ENCODE data around the gene C22orf39.

C22orf39 gene

DNA sequence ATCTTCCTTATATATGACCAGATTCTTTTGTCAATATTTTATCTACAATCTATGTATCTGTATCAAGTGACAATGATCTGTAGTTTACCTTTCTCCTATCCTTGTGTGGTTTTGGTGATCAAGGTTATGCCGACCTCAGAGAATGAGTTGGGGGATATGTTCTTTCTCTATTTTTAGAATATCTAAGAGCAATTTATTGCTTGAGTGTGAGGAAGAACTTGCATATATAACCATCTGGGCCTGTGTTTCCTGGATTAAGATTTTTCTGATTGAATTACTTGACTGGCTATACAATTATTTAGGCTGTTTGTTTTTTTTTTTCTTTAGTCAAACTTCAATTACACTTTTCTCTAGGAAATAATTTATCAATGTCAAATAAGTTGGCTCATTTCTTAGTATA lies 14.0 kb upstream of the C22orf39 start:
- TF ChIP-seq, protein P1, sequence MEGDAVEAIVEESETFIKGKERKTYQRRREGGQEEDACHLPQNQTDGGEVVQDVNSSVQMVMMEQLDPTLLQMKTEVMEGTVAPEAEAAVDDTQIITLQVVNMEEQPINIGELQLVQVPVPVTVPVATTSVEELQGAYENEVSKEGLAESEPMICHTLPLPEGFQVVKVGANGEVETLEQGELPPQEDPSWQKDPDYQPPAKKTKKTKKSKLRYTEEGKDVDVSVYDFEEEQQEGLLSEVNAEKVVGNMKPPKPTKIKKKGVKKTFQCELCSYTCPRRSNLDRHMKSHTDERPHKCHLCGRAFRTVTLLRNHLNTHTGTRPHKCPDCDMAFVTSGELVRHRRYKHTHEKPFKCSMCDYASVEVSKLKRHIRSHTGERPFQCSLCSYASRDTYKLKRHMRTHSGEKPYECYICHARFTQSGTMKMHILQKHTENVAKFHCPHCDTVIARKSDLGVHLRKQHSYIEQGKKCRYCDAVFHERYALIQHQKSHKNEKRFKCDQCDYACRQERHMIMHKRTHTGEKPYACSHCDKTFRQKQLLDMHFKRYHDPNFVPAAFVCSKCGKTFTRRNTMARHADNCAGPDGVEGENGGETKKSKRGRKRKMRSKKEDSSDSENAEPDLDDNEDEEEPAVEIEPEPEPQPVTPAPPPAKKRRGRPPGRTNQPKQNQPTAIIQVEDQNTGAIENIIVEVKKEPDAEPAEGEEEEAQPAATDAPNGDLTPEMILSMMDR (IDR thresholded peaks at IDR 0.05; ENCODE audit: insufficient read depth, low read depth, low read length, missing control alignments): no peak
- DNase-seq (ENCODE audit: low read depth): no peak

GRCh38 chr22:19460036-19460435 lies 12.5 kb upstream of the C22orf39 start:
- no peak for DNase-seq (ENCODE audit: low read depth)
- TF ChIP-seq, protein P1 (IDR thresholded peaks at IDR 0.05; ENCODE audit: insufficient read depth, low read depth, low read length, missing control alignments): no peak
- H3K4me3 ChIP-seq (ENCODE audit: low read depth, low read length): no peak overlapping the region

More for the DNA sequence above, 14.0 kb upstream of the C22orf39 start:
- H3K4me3 ChIP-seq (ENCODE audit: low read depth, low read length): no peak overlapping the region

- DNase-seq (ENCODE audit: low read depth): no peak
- H3K4me3 ChIP-seq (ENCODE audit: low read depth, low read length): no peak overlapping the region
- TF ChIP-seq, protein P1 (IDR thresholded peaks at IDR 0.05; ENCODE audit: insufficient read depth, low read depth, low read length, missing control alignments): no peak
Measured at GRCh38 chr22:19457828-19458428, 10.4 kb upstream of the C22orf39 start.

- TF ChIP-seq, protein P1 (IDR thresholded peaks at IDR 0.05; ENCODE audit: insufficient read depth, low read depth, low read length, missing control alignments): no peak
- H3K4me3 ChIP-seq (ENCODE audit: low read depth, low read length): no peak overlapping the region
- DNase-seq (ENCODE audit: low read depth): no peak
Measured at GRCh38 chr22:19456541-19456940, 9.0 kb upstream of the C22orf39 start.

GRCh38 chr22:19455585-19456370 lies 8.3 kb upstream of the C22orf39 start:
- H3K4me3 ChIP-seq (ENCODE audit: low read depth, low read length): no peak overlapping the region
- TF ChIP-seq, protein P1 (IDR thresholded peaks at IDR 0.05; ENCODE audit: insufficient read depth, low read depth, low read length, missing control alignments): no peak
- no peak for DNase-seq (ENCODE audit: low read depth)

DNA sequence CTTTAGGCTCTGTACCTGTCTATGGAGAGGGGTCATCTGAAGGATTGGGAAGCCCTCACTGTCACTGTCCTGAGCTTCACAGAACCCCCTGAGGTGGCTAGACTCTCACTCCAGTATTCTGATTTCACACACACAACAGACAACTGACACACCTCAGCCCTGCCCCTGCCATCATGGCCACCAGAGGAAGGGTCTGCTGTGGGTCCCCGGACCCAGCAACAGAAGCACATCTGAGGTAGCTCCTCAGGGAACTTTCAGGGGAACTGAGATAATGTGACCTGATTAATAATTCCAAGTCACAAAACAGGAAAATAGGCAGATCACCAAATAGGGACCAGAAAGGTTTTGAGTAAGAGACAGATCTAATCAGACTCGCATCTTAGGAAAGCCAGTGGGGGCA lies 7.5 kb upstream of the C22orf39 start:
- DNase-seq (ENCODE audit: low read depth): no peak
- TF ChIP-seq, protein P1 (IDR thresholded peaks at IDR 0.05; ENCODE audit: insufficient read depth, low read depth, low read length, missing control alignments): no peak
- H3K4me3 ChIP-seq (ENCODE audit: low read depth, low read length): no peak overlapping the region

Data from GM12865 (cell line).